Keratinocyte (primary cell): Measurements from ENCODE around the gene SLIT3. TPM values are rescaled to one million over a fixed set of nuclear protein-coding genes. Genes with fewer than 3 reads are reported as not detected.

Experiments
- DNase-seq: peaks from one replicate; pipeline ENCODE4 v3.0.0-alpha.2; 2011; ENCODE audit warnings: low read depth, missing footprints, low spot score
- FAIRE-seq: peaks from 2 replicates; lab custom pipeline; 2011; peaks lifted over from hg19 to GRCh38; lab: Jason Lieb, UNC
- H2AFZ ChIP-seq: 2 replicates; pipeline ENCODE4 v1.6.0; 2012; ENCODE audit warnings: low read length, control low read depth, inconsistent platforms; ENCODE audit not compliant: control insufficient read depth
- H3K27ac ChIP-seq: 2 replicates; pipeline ENCODE4 v1.5.1; 2011; ENCODE audit warnings: low read length; ENCODE audit not compliant: control insufficient read depth, insufficient read depth
- H3K27me3 ChIP-seq: 3 replicates; pipeline ENCODE4 v1.6.0; 2011; ENCODE audit warnings: low read length; ENCODE audit not compliant: control insufficient read depth, insufficient read depth; ENCODE audit errors: extremely low read depth
- H3K36me3 ChIP-seq, 2 experiments: 2 replicates in 1 of 2; 3 replicates in 1 of 2; pipeline ENCODE4 v1.5.1; 2011; ENCODE audit warnings: low read length in 2 of 2, mild to moderate bottlenecking in 1 of 2; ENCODE audit not compliant: control insufficient read depth in 2 of 2, insufficient read depth in 2 of 2; ENCODE audit errors: extremely low read depth in 1 of 2
- H3K4me1 ChIP-seq: 3 replicates; pipeline ENCODE4 v1.5.1; 2011; ENCODE audit warnings: low read length; ENCODE audit not compliant: control insufficient read depth, insufficient read depth; ENCODE audit errors: extremely low read depth
- H3K4me2 ChIP-seq: 3 replicates; pipeline ENCODE4 v1.6.0; 2011; ENCODE audit warnings: low read depth, low read length; ENCODE audit not compliant: control insufficient read depth, insufficient read depth; ENCODE audit errors: extremely low read depth
- H3K4me3 ChIP-seq, 3 experiments: fragments of 200-600 bp in 1 of 3; sonication (generic) in 1 of 3; 2 replicates in 2 of 3; 3 replicates in 1 of 3; pipeline ENCODE4 v1.5.1; 2011 to 2016; ENCODE audit warnings: low read length in 3 of 3, mild to moderate bottlenecking in 3 of 3, control low read depth in 2 of 3, inconsistent platforms in 1 of 3, low read depth in 1 of 3, mixed read lengths in 1 of 3, mixed run types in 1 of 3, moderate library complexity in 1 of 3; ENCODE audit not compliant: control insufficient read depth in 2 of 3, insufficient read depth in 2 of 3; ENCODE audit errors: extremely low read depth in 1 of 3
- H3K79me2 ChIP-seq: 2 replicates; pipeline ENCODE4 v1.6.0; 2012; ENCODE audit warnings: low read length; ENCODE audit not compliant: control insufficient read depth, insufficient read depth
- H3K9ac ChIP-seq: 3 replicates; pipeline ENCODE4 v1.6.0; 2011; ENCODE audit warnings: low read length; ENCODE audit not compliant: control insufficient read depth, insufficient read depth; ENCODE audit errors: extremely low read depth
- H3K9me1 ChIP-seq: 3 replicates; pipeline ENCODE4 v1.6.0; 2011; ENCODE audit warnings: low read length; ENCODE audit not compliant: control insufficient read depth, insufficient read depth; ENCODE audit errors: extremely low read depth
- H3K9me3 ChIP-seq: 2 replicates; pipeline ENCODE4 v1.5.1; 2012; ENCODE audit warnings: low read depth, low read length; ENCODE audit not compliant: control insufficient read depth
- H4K20me1 ChIP-seq: 3 replicates; pipeline ENCODE4 v1.6.0; 2011; ENCODE audit warnings: low read length; ENCODE audit not compliant: control insufficient read depth, insufficient read depth; ENCODE audit errors: extremely low read depth
- EZH2 ChIP-seq: IDR thresholded peaks from one replicate; pipeline ENCODE4 v1.6.1; 2012; ENCODE audit warnings: inconsistent platforms, mild to moderate bottlenecking, low read length, moderate library complexity
- dilution Hi-C: fragments of 300-500 bp; cut with MboI; formaldehyde crosslinking; loops from one replicate; pipeline ENCODE4 v1.7.0; 2020; ENCODE audit warnings: low sequenced_read_pairs; ENCODE audit not compliant: extremely low pct_ligation_motif_present
- polyA plus RNA-seq, 5 experiments: library from polyadenylated mRNA; depleted of rRNA in 3 of 5; stranded (reverse) in 3 of 5; stranded (forward) in 1 of 5; unstranded in 1 of 5; fragments of >200 nt; gene quantifications; 1 replicate in 1 of 5; 2 replicates in 3 of 5; 3 replicates in 1 of 5; pipeline versions ENCODE4 v1.2.1 to v1.2.3, GENCODE V29; 2011 to 2012; ENCODE audit warnings: missing spikeins in 2 of 5, low read depth in 1 of 5, low replicate concordance in 1 of 5
- TF ChIP-seq, protein P1 (sequence below), 3 experiments: IDR thresholded peaks in 1 of 3; conservative IDR thresholded peaks in 1 of 3; optimal IDR thresholded peaks in 1 of 3; 2 replicates in 2 of 3; 3 replicates in 1 of 3; pipeline versions ENCODE3 to v1.5.1; 2011; ENCODE audit warnings: low read length in 3 of 3, mild to moderate bottlenecking in 3 of 3, moderate library complexity in 2 of 3, control low read depth in 1 of 3, inconsistent platforms in 1 of 3; ENCODE audit not compliant: insufficient read depth in 2 of 3; ENCODE audit errors: extremely low read depth in 1 of 3

SLIT3 gene
- polyA plus RNA-seq, 1 donor (not counting 4 experiments of a cell fraction or from before 2014, with no cell fraction given): 2.4 TPM

DNA sequence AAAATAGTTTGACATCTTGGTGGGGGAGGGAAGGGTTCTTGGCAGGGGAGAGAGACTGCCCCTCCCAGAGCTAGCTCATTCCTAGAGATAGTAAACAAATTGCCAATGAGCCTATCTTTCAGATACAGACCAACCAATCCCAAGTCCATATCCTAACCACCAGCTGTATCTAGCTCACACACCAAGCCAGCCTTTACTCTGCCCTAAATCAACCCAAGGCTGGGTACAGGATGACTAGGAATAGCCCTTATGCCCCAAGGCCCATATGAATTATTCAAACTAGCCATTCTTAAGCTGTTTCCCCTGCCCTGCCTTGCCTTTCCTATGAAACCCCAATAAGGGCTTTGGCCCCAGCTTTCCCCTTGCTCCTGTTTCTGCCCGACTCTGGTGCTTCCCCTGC lies 440.4 kb downstream of the SLIT3 start:
- Histone ChIP-seq H3K4me1 (no peaks in the 10 kb centered on the region), H3K9ac (no peak overlapping the region), H3K79me2 (no peaks in the 10 kb centered on the region), H3K9me1 (no peaks in the 10 kb centered on the region), H3K27ac (no peak overlapping the region), H3K4me2 (no peak overlapping the region), H4K20me1 (no peaks in the 10 kb centered on the region), H3K4me3 (no peak overlapping the region), H2AFZ (no peak overlapping the region), H3K9me3 (no peaks in the 10 kb centered on the region), H3K27me3 (no peaks in the 10 kb centered on the region), H3K36me3 (no peaks in the 10 kb centered on the region)
- dilution Hi-C loops: no loop called here
- DNase-seq (no peak), FAIRE-seq (no peak)
- TF ChIP-seq, protein P1, sequence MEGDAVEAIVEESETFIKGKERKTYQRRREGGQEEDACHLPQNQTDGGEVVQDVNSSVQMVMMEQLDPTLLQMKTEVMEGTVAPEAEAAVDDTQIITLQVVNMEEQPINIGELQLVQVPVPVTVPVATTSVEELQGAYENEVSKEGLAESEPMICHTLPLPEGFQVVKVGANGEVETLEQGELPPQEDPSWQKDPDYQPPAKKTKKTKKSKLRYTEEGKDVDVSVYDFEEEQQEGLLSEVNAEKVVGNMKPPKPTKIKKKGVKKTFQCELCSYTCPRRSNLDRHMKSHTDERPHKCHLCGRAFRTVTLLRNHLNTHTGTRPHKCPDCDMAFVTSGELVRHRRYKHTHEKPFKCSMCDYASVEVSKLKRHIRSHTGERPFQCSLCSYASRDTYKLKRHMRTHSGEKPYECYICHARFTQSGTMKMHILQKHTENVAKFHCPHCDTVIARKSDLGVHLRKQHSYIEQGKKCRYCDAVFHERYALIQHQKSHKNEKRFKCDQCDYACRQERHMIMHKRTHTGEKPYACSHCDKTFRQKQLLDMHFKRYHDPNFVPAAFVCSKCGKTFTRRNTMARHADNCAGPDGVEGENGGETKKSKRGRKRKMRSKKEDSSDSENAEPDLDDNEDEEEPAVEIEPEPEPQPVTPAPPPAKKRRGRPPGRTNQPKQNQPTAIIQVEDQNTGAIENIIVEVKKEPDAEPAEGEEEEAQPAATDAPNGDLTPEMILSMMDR (optimal IDR thresholded peaks at IDR 0.05 in 1 of 3, IDR thresholded peaks at IDR 0.05 in 1 of 3, conservative IDR thresholded peaks at IDR 0.05 in 1 of 3; ENCODE audit: extremely low read depth in 1 of 3, insufficient read depth in 2 of 3, low read length in 3 of 3): no peak
- no peak for TF ChIP-seq EZH2

DNA sequence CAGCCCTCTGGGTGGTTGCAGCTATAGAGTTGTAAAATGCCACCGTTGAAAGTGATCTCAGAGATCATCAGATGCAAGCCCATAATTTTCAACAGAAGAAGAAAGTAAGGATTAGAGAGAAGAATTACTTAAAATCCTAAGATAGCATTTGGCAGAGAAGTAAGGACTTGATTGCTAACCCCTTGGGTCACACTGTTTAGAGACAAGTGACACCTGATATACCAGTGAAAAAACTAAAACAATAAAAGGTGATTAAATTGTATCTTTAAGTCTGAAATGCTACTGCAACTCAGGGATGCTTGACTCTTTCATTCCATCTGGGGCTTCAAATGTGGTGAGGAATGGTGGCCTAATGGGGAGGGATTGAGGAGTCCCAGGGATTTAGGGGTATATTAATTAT lies 440.9 kb downstream of the SLIT3 start:
- no peak overlapping the region for H3K4me2 ChIP-seq
- no peaks in the 10 kb centered on the region for H4K20me1 ChIP-seq
- no peaks in the 10 kb centered on the region for H3K36me3 ChIP-seq
- H2AFZ ChIP-seq: no peak overlapping the region
- FAIRE-seq: no peak
- DNase-seq: no peak
- dilution Hi-C loops: no loop called here
- H3K4me3 ChIP-seq: no peak overlapping the region
- H3K79me2 ChIP-seq: no peaks in the 10 kb centered on the region
- H3K9me1 ChIP-seq: no peaks in the 10 kb centered on the region
- no peaks in the 10 kb centered on the region for H3K27me3 ChIP-seq
- H3K9me3 ChIP-seq: no peaks in the 10 kb centered on the region
- no peak overlapping the region for H3K9ac ChIP-seq
- H3K27ac ChIP-seq: no peak overlapping the region
- no peaks in the 10 kb centered on the region for H3K4me1 ChIP-seq
- TF ChIP-seq EZH2: no peak
- TF ChIP-seq, protein P1 (optimal IDR thresholded peaks at IDR 0.05 in 1 of 3, IDR thresholded peaks at IDR 0.05 in 1 of 3, conservative IDR thresholded peaks at IDR 0.05 in 1 of 3; ENCODE audit: extremely low read depth in 1 of 3, insufficient read depth in 2 of 3, low read length in 3 of 3): no peak
